ENCODE results near the gene CCR6.

Gene CCR6

DNA sequence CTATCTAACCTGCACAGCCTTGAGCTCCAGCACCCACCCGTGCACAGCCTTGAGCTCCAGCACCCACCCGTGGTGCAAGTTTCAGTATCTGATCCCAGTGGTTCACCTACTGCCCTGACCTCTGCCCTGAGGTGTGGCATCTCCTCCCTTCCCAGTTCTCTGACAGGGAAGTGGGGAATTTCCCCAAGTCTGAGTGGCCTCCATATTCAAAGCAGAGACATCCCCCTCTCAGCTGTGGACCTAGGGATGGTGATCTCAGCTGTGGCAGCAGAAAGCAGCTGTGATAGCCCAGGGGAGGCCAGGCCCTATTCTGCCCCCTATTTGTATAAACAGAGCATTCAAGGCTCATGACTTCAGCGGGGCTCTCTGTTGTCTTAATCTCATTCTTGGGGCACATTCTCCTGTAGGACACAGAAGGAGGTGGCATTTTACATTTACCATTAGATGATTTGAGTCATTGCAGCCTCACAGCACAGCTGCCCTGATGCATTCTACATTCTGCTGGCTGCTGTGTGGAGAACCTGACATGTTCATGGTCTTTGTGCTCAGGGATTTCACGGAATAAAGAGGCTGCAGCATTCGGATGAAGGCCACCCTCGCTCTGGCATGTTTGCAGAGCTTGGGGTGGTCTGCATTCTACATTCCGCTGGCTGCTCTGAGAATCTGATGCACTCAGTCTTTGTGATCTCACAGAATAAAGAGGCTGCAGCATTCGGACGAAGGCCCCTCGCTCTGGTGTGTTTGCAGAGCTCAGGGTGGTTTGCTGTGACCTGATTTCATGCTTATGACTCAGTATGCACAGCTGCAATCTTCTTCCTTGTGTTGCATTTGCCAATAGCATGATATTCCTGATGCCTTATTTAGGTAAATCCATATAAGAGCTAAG is 17.9 kb downstream of the CCR6 start:
- in situ Hi-C loops (cut with MboI; ENCODE audit: low sequenced_read_pairs) = loop anchor here (25.0 kb wide), 1 partner anchor 379 kb away; no protein-coding TSS in a partner anchor

DNA sequence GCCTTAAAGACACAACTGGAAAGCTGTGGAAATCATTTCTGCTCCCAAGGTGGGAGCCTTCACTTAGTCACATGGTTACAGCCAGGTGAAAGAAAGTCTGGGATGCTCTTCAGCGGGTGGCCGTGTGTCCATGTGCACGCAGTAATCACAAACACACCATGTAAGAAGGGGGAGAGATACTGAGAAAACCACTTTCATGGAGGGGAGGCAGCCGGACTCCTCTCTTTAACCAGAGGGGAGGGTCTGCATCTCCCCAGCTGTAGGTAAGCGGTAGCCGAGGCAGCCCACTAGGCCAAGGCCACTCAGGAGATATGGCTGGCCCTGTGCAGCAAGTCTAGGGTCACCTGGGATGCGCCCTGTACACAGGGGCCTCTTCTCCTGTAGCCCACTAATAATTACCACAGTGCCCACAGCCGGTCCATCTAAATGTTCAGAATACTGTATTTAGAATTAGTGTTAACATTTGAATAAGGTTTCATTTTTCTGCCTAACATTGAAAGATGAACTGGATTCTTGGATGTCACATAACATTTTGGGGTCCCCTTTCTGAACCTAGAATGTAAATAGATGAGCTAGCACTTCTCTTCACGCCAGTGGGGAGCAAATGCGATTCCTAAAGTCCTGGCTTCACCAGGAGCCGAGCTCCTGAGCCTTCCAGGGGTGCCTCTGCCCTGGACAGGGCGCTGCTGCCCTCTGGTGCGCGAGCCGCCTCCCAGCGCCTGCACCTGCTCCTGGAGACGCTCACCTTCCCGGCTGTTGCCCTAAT is 19.0 kb downstream of the CCR6 start:
- in situ Hi-C loops (cut with MboI; ENCODE audit: low sequenced_read_pairs) = loop anchor here (25.0 kb wide), 1 partner anchor 380 kb away; no protein-coding TSS in a partner anchor

DNA sequence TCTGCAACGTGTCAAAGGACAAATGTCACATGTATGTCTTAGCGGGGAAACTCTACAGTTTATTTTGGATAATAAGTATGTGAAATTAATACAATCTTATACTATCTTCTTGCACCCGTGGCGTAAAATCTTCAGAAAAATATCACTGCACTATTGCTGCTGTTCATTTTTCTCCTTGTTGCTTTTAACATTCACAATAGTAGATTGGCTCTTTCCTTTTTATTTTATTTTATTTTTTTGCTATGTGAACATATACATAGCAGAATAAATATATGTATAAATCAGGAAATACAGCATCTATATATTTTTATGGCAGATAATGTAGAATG is 19.5 kb downstream of the CCR6 start:
- in situ Hi-C loops (cut with MboI; ENCODE audit: low sequenced_read_pairs) = loop anchor here (25.0 kb wide), 1 partner anchor 380 kb away; no protein-coding TSS in a partner anchor

DNA sequence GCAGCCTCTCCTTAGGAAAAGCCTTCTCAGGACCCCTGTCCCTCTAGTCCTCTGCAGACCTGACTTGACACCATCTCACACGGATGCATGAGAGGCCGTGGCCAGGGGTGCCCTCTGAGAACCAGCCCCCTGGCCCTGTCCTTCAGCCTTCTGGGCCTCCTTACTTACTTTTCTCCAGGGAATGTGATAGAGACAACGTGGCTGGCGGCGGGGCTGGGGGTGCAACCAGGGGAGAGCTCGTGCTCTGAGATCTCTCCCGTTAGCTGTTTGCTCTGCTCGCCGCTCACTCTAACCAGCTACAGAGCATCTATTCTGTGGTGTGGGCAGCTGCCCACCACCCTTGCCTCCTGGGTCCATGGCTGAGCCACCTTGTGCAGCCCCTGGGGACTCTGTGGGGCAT is 20.1 kb downstream of the CCR6 start:
- in situ Hi-C loops (cut with MboI; ENCODE audit: low sequenced_read_pairs) = loop anchor here (25.0 kb wide), 1 partner anchor 381 kb away; no protein-coding TSS in a partner anchor

DNA sequence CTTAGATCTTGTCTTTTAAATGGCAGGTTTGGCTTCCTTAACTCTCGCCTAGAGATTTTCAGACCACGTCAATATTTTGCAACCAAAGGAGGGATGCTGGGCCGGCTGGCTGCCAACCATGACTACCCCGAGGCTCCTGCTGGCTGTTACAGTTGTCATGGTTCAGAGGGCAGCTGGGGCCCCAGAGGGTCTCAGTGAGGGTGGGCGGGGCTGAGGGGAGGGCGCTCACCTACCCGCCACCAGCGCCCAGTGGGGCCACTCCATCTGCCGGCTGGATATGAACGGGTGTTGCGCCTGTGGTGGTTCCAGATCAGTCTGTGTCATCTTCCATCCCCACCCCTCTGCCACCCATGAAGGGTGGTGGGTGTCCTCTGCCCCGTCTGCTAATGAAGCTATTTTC is 22.6 kb downstream of the CCR6 start:
- in situ Hi-C loops (cut with MboI; ENCODE audit: low sequenced_read_pairs) = loop anchor here (25.0 kb wide), 1 partner anchor 383 kb away; no protein-coding TSS in a partner anchor

DNA sequence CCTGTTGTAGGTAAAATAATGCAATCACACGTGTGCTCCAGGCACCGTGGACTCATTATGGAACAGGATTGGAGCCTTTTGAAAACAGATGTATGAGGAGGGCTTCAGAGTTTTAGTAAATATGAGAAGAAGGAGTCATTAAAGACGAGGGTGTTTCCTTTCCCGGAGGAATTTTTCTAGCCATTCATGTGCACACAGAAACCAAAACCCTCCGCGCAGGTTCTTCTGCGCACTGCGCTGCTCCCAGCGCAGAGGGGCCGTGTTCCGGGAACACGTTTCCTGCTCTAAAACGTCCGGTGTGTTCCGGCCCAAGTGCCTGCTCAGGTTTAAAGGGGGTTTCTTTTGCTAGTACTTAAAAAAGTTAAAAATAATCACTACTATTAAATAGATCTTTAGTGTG is 23.2 kb downstream of the CCR6 start:
- in situ Hi-C loops (cut with MboI; ENCODE audit: low sequenced_read_pairs) = loop anchor here (25.0 kb wide), 1 partner anchor 384 kb away; no protein-coding TSS in a partner anchor

DNA sequence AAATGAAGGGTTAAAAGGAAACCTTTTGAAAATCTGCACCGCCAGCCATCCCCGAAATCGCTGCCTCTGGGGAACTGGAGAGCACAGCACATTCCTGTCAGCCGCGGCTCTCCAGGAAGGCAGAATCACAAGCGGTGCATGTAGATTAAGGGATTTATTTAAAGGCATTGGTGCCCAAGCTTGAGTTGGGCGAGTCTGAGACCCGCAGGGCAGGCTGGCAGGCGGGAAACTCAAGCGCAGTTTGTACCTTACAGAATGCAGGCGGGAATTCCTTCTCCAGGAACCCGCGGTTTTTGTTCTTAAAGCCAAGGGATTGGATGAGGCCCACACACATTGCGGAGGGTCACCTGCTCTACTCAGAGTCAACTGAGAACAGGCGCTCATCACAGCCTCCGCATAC is 24.1 kb downstream of the CCR6 start:
- in situ Hi-C loops (cut with MboI; ENCODE audit: low sequenced_read_pairs) = loop anchor here (25.0 kb wide), 1 partner anchor 385 kb away; no protein-coding TSS in a partner anchor

DNA sequence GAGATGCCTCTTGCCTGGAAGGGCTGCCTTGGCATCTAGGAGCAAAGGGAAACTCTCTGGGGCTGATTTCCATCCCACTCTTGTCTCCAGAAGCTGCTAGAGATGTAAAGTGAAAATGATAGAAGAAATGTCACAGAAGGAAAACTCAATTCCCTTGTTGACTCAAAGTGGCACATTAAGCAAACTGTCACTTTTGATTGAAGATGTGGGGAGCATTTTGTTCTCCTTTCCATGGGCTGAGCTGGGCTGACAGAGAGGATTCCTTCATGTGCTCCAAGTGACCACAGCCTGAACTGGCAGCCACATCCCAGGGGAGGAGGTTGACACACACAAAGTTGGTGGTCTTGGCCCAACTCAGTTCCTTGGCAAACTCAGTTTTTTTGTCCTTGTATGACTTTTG is 25.1 kb downstream of the CCR6 start:
- in situ Hi-C loops (cut with MboI; ENCODE audit: low sequenced_read_pairs) = loop anchor here (25.0 kb wide), 1 partner anchor 386 kb away; no protein-coding TSS in a partner anchor

DNA sequence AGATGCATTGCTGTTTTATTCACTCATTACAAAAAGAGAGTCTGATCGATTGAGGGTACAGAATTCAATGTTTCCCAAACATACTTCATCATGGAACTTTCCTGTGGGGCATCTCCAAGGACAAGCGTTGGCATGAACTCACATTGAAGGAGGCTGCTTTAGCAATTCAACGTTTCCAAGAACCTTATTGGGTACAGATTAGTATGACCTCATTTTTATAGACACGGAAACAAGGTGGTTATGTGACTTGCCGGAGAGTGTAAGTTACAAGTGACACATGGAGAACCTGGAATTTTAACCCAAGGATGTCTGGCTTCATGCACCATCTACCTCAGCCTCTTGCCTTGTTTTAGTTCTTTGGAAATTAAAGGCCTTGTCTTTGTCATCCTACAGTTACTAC is 26.1 kb downstream of the CCR6 start:
- in situ Hi-C loops (cut with MboI; ENCODE audit: low sequenced_read_pairs) = loop anchor here (25.0 kb wide), 1 partner anchor 387 kb away; no protein-coding TSS in a partner anchor

DNA sequence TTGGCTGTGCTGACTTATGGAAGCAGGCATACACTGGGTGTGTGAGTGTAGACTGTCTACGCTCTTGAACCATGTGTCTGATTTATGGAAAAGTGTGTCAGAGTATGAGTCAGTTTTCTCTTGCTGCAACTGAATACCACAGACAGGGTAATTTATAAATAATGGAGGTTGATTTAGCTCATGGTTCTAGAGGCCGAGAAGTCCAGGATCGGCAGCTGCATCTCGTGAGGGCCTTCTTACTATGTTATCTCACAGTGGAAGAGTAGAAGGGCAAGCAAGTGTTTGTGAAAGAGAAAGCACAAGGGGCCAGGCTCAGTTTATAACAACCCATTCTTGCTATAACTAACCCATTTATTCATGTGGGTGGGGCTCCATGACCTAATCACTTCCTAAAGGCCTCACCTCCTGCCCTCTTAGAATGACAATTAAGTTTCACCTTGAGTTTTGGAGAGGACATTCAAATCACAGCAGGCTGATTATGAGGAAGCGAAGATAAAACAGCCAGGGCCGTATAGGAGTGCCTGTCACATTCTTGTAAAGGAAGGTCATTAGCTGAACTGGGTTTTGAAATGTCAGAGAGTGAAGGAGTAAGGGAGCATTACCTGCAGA is 28.1 kb downstream of the CCR6 start:
- in situ Hi-C loops (cut with MboI; ENCODE audit: low sequenced_read_pairs) = no loop called here

DNA sequence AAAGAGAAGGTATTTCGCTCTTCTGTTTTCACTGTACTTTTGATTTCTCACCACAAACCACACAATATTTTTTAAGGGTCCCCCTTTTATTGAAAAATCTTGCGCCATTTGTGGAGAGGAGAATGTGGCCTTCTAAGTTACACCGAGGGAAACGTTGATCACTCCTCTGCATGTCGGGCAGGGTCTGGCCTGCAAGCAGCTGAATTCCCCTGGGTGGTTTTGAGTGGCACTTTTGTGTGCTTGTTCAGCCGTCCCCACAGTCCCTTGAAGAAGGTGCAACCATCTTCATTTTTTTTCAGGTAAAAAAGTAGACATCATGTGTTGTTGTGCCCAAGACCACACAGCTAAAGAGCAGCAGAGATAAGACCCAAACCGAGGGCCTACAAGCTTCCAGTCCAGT is 28.8 kb downstream of the CCR6 start:
- in situ Hi-C loops (cut with MboI; ENCODE audit: low sequenced_read_pairs) = no loop called here

DNA sequence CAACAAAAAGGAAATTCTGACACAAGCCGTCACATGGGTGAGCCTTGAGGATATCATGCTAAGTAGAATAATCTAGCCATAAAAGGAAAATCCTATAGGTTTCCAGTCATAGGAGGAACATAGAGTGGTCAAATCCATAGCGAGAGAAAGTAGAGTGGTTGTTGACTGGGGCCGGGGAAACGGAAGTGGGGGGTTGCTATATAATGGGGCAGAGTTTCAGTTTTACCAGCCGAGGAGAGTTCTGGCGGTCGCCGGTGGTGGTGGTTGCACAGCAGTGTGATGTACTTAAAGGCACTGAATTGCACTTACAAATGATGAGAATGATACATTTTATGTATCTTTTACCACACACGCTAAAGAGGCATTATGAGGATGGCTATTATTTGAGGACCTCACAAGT is 30.0 kb downstream of the CCR6 start:
- in situ Hi-C loops (cut with MboI; ENCODE audit: low sequenced_read_pairs) = no loop called here

DNA sequence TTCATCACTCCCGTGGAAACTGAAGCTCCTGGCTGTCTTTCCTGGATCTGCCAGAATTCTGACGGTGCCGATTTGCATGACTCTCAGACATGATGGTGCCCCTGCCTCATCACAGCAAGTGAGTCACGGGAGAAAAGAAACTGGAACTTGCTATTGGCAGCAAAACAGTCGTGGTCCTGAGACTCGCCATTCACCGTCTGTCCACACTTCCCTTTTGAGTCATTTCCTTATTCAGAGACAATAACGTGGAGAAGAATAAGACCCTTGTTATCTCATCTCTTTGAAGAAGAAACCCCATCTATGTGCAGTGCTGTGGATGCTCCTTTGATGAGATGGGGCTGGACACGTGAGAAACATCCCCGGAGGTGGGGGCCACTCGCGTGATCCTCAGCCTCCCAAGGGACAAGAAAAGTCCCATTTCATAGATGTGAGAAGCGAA is 30.6 kb downstream of the CCR6 start:
- in situ Hi-C loops (cut with MboI; ENCODE audit: low sequenced_read_pairs) = no loop called here

DNA sequence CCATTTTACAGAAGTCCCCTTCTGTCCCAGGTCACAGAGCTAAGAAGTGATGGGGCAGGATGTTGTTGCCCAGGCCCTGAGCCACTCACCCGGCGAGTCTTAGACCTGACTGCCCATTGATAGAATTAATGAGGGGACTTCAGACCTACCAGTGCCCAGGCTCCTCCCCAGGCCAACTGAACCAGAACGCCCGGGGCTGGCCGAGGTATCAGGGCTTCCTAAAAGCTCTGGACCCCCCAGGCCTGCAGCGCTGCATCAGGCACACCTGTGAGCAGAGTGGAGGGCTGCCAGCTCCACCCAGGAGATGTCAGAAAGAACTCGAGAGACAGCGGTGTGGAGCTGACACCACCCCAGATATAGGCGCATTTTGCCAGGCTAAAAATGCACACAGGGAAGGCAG is 31.4 kb downstream of the CCR6 start:
- in situ Hi-C loops (cut with MboI; ENCODE audit: low sequenced_read_pairs) = no loop called here

DNA sequence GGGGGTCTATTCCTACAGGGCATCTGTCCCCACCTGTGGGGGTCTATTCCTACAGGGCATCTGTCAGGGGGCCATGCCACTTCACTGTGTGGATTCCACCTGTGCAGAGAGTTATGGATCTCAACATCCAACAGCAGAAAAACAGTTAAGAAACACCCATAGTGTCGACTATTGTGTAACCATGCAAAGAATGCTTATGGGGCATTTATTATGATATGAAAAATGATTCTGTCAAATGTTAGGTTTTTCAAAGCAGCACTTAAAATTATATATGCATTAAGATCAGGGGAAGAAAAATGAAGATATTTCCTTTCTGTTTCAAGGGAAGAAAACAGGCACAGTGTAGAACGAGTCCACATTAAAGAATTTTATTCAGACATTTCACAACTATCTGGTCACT is 32.0 kb downstream of the CCR6 start:
- in situ Hi-C loops (cut with MboI; ENCODE audit: low sequenced_read_pairs) = no loop called here

DNA sequence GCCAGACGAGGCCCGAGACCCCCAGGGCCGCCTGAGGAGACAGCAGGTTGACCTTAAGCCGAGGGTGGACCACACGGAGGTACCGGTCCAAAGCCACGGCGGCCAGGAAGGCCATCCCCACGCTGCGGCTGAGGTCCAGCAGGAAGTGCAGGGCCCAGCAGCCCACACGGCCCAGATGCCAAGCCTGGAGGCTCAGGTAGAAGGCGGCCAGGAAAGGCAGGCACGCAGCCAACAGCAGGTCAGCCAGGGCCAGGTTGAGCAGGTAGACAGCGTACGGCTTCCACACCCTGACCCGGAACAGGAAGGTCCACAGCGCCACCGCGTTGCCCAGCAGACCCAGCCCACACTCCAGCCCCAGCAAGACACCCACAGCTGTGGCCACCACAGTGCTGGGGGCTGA is 34.5 kb downstream of the CCR6 start:
- in situ Hi-C loops (cut with MboI; ENCODE audit: low sequenced_read_pairs) = no loop called here

DNA sequence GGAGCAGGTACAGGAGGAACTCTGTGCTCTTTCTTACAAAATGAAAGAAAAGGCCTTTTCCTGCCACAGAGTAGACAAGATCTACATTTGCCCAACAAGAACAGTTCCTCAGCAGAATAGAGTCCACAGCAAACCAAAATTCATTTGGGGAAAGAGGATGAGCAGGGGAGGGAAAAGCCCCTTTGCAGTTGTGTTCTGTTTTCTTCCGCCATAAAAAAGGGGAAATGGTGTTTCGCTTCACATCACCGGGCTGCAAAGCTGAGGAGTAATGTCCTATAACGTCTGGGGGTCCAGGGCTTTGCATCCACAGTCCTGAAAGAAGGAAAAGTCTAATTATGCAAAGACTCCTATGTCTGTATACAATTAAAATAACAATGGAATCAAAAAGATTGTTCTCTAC is 35.0 kb downstream of the CCR6 start, which contains the start of gene GPR31:
GPR31 (minus strand) TSS at position 118 of the 400 bp plus-strand sequence. CDS start 149 bp downstream, outside the sequence.
- in situ Hi-C loops (cut with MboI; ENCODE audit: low sequenced_read_pairs) = no loop called here

DNA sequence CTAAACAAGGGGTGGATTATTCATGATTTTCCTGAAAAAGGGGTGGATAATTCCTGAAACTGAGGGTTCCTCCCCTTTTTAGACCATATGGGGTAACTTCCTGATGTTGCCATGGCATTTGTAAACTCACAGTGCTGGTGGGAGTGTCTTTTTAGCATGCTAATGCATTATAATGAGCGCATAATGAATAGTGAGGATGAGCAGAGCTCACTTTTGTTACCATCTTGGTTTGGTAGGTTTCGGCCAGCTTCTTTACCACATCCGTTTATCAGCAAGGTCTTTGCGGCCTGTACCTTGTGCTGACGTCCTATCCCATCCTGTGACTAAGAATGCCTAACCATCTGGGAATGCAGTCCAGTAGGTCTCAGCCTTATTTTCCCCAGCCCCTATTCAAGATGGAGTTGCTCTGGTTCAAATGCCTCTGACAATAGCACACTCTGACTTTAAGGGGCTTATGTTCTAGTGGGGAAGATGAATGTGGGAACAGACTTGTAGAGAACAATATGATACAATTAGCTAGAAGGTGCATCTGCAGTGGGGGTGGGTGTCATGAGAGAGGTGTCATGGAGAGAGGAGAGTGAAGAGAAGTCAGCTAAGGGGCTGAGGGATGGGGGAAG is 39.1 kb downstream of the CCR6 start:
- in situ Hi-C loops (cut with MboI; ENCODE audit: low sequenced_read_pairs) = no loop called here

DNA sequence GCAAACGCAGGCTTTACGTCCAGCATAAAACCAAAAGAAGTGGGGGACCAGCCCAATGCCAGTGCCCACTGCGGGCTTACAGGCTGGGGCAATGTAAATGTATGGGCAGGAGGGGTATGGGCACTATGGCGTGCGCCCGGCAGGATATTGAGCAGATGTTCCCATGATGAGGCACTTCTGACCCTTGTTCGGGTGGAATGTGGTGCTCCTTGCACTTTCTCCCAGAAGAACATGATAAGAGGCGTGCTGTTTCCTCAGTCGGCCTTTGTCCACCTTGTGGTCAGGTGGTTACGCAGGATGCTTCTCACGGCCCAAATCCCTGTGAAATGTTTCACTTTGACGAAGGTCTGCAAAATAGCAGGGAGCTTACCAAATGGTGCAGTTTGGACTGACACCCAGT is 39.7 kb downstream of the CCR6 start:
- in situ Hi-C loops (cut with MboI; ENCODE audit: low sequenced_read_pairs) = no loop called here

DNA sequence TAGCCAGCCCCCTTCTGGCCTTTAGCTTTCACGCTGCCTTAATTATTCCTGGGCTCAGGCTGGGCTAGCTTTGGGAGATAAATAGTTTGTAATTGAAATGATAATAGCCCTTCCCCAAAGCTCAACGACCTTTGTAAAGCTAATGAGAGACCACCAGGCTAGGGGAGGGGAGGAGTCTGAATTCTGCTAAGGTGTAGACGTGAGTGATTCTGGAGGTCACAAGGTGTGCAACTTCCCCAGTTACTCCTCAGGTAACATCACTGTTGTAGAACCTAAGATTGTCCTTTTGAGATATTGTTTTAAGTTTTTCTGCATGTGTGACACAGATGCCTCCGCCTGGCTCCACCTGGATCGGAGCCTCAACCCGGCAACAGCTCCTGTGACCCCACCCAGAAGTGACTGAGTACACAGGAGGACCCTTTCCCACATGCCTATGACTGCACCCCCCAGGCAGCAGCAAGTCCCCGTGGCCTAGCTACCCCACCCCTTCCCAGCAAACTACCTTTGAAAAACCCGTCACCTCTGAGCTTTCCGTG is 40.6 kb downstream of the CCR6 start:
- in situ Hi-C loops (cut with MboI; ENCODE audit: low sequenced_read_pairs) = no loop called here

Measured in HL-60/S4 treated with phorbol 12-myristate 13-acetate at 8.2 ng/mL for 4 days and 3 days (cell line).